GM21515 (cell line): ENCODE data around the gene CCR5.

Experiments used
- ATAC-seq: cut with Tn5 transposase; IDR thresholded peaks from one replicate; pipeline ENCODE4 v1.9.1; 2021; ENCODE audit not compliant: unreplicated experiment

The CCR5 gene

DNA sequence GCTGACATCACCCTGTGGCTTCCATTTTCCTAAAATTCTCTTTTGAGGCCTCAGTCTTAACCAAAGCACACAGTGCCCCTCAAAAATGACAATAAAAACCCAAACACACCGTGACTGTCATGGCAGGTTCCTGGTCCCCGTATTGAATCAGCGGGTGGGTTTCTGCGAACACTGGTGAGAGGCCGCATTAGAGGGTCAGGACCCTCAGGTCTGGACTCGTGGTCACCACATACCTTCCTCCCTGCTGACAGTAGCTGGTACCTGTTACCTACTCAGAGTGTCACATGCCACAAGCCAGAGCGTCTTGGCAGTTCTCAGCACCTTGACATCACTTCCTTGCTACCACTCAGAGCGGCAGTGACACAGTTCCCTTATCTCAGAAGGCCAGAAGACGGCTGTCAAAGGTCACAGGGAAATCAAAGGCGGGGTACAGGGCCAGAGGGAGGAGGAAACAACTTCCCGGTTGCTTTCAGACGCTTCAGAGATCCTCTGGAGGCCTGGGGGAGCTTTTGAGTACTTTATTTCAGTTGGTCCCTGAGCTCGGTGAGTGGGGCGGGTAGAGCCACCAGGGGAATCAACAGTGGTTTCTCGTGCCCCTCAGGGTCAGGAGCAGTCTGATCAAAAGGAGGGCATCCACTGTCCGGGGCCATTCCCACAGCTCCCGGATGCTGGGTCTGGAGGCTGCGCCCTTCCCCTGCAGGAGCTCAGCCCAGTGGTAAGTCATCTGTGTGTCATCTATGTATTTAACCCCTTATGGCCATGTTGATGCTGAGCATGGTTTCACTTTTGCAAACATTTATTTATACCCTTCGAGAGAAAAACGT is 36.3 kb downstream of the CCR5 start, which contains the start of the genes CCR5AS and CCRL2:
CCR5AS (minus strand) TSS at position 279 of the 824 bp plus-strand sequence.
CCRL2 (plus strand) TSS at position 472 of the 824 bp plus-strand sequence. CDS start 821 bp downstream, outside the sequence.
- no peak for ATAC-seq

DNA sequence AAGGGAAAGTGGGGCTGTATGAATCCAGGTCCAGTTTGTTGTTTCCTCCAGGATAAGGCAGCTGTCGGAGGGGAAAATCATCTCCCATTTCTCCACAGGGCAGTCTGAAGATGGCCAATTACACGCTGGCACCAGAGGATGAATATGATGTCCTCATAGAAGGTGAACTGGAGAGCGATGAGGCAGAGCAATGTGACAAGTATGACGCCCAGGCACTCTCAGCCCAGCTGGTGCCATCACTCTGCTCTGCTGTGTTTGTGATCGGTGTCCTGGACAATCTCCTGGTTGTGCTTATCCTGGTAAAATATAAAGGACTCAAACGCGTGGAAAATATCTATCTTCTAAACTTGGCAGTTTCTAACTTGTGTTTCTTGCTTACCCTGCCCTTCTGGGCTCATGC is 37.2 kb downstream of the CCR5 start:
- no peak for ATAC-seq

DNA sequence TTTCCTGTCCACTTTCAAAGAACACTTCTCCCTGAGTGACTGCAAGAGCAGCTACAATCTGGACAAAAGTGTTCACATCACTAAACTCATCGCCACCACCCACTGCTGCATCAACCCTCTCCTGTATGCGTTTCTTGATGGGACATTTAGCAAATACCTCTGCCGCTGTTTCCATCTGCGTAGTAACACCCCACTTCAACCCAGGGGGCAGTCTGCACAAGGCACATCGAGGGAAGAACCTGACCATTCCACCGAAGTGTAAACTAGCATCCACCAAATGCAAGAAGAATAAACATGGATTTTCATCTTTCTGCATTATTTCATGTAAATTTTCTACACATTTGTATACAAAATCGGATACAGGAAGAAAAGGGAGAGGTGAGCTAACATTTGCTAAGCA is 38.1 kb downstream of the CCR5 start:
- ATAC-seq = no peak

DNA sequence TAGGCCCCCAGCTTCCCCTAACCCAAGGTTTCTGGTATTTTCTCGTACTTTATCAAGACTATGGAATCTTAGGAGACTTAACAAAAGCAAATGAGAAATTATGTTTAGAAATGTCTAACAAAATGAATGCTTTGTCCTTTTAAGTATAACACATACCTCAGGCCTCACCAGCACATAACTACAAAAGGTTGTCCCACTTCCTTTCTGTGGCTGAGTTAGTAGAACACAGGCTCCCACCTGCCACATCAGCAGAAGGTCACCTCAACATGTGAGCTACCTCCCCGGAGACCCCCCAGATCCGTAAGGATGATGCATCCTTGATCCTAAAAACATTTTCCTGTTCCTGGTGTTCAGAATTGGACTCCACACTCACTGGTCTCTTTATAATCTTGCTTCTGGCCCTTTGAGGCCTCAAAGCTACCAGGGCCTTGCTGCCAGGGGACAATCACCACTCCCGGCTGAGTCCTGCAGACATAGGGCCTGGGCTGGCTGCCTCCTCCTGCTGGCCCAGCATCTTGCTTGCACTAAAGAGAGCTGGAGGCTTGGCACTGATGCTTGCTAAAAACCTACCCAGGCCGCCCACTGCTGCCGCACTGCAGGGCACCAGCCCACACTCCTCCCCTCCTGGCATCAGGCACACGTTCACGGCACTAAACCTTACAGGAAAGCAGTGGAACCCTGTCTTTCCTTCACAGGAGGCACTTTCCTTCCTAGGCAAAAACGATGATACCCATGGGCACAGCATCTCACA is 39.2 kb downstream of the CCR5 start:
- ATAC-seq = no peak

DNA sequence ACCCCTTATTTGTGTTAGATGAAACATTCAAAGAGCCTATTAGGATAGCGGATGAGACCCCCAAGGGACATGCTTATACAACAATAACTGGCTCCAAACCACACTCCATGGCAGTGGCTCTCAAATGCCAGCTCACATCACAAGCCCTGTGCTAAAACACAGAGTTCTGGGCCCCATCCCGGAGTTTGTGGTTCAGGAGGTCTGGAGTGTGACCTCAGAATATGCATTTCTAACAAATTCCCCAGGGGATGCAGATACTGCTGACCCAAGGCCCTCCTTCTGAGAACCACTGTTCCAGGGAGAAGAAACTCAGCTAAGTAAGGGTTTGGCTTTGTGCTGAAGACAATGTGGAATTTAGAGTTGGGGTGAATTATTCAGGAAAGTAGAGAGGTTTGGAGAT is 39.9 kb downstream of the CCR5 start:
- ATAC-seq = no peak

DNA sequence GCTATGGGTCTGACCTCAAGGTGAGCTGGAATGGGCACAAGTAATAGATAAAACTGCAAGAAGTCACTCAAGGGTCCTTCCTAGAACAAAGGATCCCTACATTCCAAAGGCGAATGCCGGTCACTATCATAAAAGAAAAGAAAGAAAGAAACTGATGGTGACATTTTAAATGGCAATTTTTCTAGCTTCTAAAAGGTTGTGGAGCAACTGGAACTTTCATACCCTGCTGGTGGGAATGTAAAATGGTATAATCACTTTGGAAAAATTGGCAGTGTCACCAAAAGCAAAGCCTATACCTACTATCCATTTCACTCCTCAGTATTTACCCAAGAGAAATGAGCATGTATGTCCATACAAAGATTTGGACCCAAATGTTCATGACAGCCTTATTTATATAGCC is 40.5 kb downstream of the CCR5 start:
- ATAC-seq = no peak

DNA sequence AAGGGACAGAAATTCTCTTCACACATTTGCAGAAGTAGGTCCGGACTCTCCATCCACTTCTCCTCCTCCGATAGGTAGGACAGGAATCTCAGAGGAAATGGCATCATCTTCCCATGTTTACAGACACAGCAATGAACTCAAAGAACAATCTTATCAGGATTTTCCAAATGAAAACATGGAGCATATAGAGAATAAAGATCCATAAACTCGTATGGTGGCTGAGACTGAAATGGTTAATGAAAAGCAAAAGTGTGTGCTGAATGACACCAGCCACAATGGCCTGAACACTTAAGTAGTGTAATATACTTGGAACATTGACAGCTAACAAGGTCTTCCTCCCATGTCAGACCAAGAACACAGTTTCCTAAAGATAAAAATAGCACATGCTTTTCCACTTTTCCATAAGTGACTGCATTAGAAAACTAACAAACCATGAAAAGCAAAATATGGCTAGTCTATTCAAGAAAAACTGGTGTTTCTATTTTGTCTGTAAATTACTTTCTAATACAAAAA is 42.1 kb downstream of the CCR5 start:
- no peak for ATAC-seq

DNA sequence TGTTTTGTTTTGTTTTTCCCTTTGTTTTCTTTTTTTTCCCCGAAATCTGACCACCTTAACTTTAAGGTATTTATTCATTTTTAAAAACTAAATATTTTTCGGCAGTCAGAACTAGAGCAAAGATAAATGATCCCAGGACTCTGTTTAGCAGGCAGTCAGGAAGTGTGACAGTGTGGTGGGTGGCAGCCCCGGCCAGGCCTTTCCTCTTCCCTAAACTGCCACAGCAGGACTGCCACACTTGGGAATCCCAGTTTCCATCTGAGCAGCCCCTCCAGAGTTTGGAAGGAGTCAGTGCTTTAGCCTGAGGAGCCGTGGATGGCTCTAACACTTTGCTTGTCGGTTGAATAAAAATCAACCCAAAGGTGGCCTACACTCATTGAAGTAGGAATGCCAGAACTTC is 43.2 kb downstream of the CCR5 start:
- ATAC-seq = no peak

DNA sequence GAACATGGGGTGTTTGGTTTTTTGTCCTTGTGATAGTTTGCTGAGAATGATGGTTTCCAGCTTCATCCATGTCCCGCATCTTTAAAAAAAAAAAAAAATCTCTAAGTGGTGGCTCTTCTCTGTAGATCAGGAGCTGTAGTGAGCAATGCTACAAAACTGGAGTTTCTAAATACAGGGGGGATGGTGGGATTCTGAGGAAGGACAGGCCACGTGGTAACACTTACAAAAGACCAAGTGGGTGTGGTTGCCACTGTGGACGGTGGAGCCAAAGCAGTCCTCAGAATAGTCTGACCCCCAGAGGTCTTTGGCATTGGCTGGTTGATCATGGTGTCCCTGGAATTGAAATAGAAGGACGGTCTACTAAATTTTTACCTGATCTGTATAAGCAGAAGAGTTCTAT is 44.0 kb downstream of the CCR5 start:
- ATAC-seq = no peak

DNA sequence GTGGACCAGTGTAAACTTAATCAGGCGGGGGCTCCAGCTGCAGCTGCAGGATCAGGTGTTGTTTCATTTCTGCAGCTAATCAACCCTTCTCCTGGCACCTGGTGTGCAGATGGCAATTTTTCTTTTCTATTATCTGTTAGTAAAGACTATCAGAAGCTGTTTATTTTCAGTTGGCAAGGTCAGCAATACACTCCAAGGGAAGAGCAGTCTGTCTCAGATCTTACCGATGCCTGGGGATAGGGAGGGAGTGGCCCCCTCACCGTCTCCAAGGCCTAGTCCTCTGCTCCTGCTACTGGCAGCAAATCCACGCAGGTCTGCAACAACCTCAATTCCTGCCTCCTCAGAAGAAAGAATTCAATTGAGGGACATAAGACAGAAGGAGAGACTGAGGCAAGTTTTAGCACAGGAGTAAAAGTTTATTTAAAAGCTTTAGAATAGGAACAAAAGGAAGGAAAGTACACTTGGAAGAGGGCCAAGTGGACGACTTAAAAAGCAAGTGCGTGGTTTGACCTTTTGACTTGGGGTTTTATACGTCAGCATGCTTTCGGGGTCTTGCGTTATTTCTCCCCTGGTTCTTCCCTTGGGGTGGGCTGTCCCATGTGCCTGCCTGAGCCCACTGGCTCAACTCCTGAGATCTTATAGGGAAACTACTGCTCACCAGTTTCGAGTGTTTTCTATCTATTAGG is 45.5 kb downstream of the CCR5 start:
- ATAC-seq = no peak

DNA sequence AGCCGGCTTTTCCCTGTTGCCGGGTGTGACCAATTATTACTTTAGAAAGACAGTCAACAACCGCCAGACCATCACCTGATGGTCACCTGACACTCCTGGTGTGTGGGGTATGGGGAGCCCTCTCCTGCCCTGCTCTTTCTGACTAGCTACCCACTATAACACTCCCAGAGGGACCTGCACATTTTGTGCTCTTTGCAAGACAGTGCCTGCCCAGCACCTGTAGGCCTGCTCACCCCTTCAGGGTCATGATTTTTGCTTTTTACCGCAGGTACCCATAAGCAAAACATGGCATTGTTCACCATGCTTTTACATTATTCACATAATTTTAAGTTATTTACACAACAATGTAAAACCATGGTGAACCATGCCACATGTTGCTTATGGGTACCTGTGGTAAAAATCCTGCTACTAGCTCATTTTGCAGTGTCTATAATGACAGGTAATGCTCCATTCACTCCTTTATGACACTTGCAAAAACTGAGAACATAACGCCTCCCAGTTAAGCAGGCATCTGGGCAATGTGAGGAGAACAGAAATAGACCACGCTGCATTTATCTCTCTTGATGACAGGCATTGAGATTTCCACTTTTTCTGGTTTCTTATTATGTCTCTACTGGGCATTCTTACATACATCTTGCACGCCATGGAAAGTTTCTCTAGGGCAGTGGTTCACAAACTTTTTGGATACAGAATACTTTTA is 46.2 kb downstream of the CCR5 start:
- no peak for ATAC-seq

DNA sequence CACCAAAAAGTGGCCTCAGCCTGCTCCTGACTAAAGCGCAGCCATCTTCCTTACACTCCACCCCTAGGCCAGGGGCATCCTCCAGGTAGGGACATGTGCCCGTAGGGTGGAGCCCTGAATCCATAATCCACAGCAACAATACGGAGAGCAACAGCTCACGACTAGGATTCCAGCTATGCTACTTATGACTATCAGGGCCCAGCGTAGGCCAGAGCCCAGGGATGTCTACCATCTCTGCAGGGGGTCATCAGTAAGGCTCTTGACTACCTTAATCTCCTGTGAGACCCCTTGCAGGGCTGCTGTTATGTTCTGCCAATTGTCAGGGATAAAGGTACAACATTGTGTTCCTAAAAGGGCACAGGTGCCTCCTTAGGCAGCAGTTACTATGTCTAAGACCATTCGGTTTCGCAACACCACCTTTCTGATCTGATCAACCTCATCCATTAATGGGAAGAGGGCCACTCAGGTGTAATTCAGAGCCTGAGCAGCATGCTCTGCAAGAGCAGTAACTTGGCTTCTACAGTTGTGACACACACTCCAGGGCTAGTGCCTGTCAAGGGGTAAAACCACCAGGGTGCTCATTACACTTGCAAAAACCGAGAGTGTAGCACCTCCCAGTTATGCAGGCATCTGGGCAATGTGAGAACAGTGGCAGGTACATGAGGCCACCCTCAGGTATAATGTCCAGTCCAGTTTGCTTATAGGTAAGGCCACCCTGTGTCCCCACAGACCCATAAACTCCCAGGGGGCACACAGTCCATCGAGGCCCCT is 47.3 kb downstream of the CCR5 start:
- no peak for ATAC-seq

DNA sequence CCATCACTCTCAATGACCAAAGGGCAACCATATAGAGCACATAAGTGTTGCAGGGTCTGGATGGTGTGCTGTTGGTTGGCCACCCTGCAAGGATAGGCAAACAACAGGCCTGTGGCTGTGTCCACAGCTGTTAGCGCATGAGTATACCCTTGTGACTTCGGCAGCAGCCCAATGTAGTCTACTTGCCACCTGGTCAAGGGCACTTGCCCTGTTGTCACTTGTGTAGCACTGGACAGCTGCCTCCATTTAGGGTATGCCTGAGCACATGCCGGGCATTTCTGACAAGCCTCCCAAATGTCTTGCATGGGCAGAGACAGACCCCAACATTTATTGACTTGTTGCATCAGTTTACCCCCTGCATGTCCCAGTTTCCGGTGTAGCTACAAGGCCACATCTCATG is 49.1 kb downstream of the CCR5 start:
- no peak for ATAC-seq

DNA sequence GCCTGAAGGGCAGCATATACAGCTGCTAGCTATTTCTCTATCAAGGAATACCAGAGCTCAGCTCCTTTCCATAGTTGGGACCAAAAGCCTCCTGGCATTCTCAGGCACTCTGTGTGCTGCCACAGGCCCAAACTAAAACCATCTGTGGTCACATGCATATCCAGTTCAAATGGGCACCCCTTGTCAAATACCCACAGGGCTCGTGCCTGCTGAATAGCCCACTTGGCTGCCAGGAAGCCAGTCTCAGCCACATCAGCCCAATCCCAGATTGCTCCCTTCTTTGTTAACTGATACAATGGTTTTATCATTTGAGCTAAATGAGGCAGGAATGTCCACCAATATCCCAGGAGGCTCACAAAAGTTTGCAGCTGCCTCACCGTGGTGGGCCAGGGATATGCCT is 50.2 kb downstream of the CCR5 start:
- no peak for ATAC-seq

DNA sequence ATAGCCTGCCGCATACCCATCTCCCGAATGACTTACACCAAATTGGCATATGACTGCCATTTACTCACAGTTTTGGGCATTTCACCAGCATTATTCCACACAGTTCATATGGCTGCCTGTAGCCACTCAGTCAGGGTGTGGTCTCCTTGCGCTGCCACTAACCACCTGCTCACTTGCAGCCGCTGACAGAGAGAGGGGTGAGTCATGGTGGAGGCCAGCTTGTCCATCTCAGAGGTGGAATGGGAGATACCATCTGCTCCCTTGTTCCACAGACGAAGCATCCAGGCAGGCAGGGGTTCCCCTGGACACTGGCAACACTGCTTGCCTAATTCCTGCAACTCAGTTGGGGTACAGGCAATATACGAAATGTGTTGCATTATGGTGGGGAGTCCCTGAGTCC is 51.9 kb downstream of the CCR5 start:
- no peak for ATAC-seq

DNA sequence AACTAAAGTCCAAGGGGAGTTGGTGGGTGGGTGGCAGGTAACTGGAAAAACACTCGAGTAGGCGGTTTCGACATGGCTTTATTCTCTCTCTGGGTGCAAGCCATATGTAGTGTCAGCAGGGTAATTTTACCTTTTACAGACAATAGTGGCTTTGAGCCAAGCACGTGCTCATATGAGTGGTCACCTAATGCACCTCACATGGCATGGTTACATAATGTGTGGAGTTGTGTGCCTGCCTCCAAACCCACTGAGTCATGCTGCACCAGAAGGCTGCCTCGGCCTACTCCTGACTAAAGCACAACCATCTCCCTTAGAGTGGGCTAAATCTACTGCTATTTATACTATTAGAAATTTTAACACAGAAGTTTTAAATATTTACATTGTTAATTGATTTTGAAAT is 52.8 kb downstream of the CCR5 start:
- no peak for ATAC-seq
